GDM1 (cell line): ENCODE measurements around the gene PTPRH.
"Not testable (repeated sequence)": the region's sequence is repeated elsewhere in the genome, so short reads cannot be mapped to it uniquely, and the experiment has no call there.

Source experiments
- DNase-seq: peaks from one replicate; lab custom pipeline; 2025; lab: John Stamatoyannopoulos, UW

The PTPRH gene

GRCh38 chr19:55158423-55158822 is 50.9 kb downstream of the PTPRH start:
- DNase-seq, result no peak

GRCh38 chr19:55157064-55157908 is 52.0 kb downstream of the PTPRH start, which contains the start of gene TNNI3:
TSS of gene TNNI3 (minus strand) at chr19:55157732. CDS start at chr19:55157589, 143 bp downstream.
- DNase-seq, result no peak

GRCh38 chr19:55156202-55157063 is 52.9 kb downstream of the PTPRH start:
- no peak for DNase-seq

GRCh38 chr19:55155784-55156183 is 53.5 kb downstream of the PTPRH start:
- DNase-seq, result not testable (repeated sequence)

- DNase-seq, result no peak
Observed at GRCh38 chr19:55153652-55154264, 55.5 kb downstream of the PTPRH start.

- DNase-seq, result no peak
Observed at GRCh38 chr19:55152017-55152416, 57.3 kb downstream of the PTPRH start.

GRCh38 chr19:55149078-55150003 is 60.0 kb downstream of the PTPRH start, which contains the start of gene TNNT1:
TSS of gene TNNT1 (minus strand) at chr19:55149206. CDS start at chr19:55147157, 2,049 bp downstream.
- DNase-seq, result no peak

GRCh38 chr19:55147545-55148251 is 61.6 kb downstream of the PTPRH start:
- no peak for DNase-seq

GRCh38 chr19:55146705-55147273 is 62.5 kb downstream of the PTPRH start:
- peak; percentile 66 for DNase-seq

- peak; percentile 76 for DNase-seq
Observed at GRCh38 chr19:55146078-55146704, 63.1 kb downstream of the PTPRH start.

- peak; percentile 46 for DNase-seq
Observed at GRCh38 chr19:55145232-55145631, 64.1 kb downstream of the PTPRH start.

GRCh38 chr19:55141696-55142095 is 67.6 kb downstream of the PTPRH start:
- DNase-seq, result no peak

GRCh38 chr19:55137915-55138314 is 71.4 kb downstream of the PTPRH start:
- DNase-seq, result no peak

GRCh38 chr19:55136399-55137102 is 72.8 kb downstream of the PTPRH start:
- no peak for DNase-seq

- DNase-seq, result no peak
Observed at GRCh38 chr19:55134736-55135135, 74.6 kb downstream of the PTPRH start.

GRCh38 chr19:55133639-55134444 is 75.5 kb downstream of the PTPRH start:
- DNase-seq, result no peak

- DNase-seq, result no peak
Observed at GRCh38 chr19:55132453-55133129, 76.7 kb downstream of the PTPRH start.

GRCh38 chr19:55131421-55131820 is 77.9 kb downstream of the PTPRH start:
- no peak for DNase-seq
